ENCODE data around the gene VSTM2L.

VSTM2L gene

GRCh38 chr20:37915800-37916570, 13.1 kb downstream of the VSTM2L start:
- Histone ChIP-seq H3K9me3 (ENCODE audit: control insufficient read depth, insufficient read depth, low read length) (no peaks in the 10 kb centered on the region), H3K4me1 (ENCODE audit: insufficient read depth, low read length) (peaks cover 40% of the 10 kb centered on the region), H3K9ac (ENCODE audit: low read depth, low read length) (peak overlapping the region; percentile 48; the same call in 1 of the 2 replicates), H3K36me3 (ENCODE audit: insufficient read depth, low read length) (no peaks in the 10 kb centered on the region)

GRCh38 chr20:37917461-37917860, 14.5 kb downstream of the VSTM2L start:
- H3K9me3 ChIP-seq (ENCODE audit: control insufficient read depth, insufficient read depth, low read length) = no peaks in the 10 kb centered on the region
- H3K4me1 ChIP-seq (ENCODE audit: insufficient read depth, low read length) = peaks cover 33% of the 10 kb centered on the region
- H3K36me3 ChIP-seq (ENCODE audit: insufficient read depth, low read length) = no peaks in the 10 kb centered on the region

GRCh38 chr20:37918035-37918434, 15.1 kb downstream of the VSTM2L start:
- H3K9ac ChIP-seq (ENCODE audit: low read depth, low read length) = no peak overlapping the region
- no peaks in the 10 kb centered on the region for H3K36me3 ChIP-seq (ENCODE audit: insufficient read depth, low read length)
- H3K9me3 ChIP-seq (ENCODE audit: control insufficient read depth, insufficient read depth, low read length) = no peaks in the 10 kb centered on the region
- H3K4me1 ChIP-seq (ENCODE audit: insufficient read depth, low read length) = peaks cover 28% of the 10 kb centered on the region

More at GRCh38 chr20:37917461-37917860, 14.5 kb downstream of the VSTM2L start:
- no peak overlapping the region for H3K9ac ChIP-seq (ENCODE audit: low read depth, low read length)

- Histone ChIP-seq H3K9ac (ENCODE audit: low read depth, low read length) (no peak overlapping the region), H3K36me3 (ENCODE audit: insufficient read depth, low read length) (no peaks in the 10 kb centered on the region), H3K9me3 (ENCODE audit: control insufficient read depth, insufficient read depth, low read length) (no peaks in the 10 kb centered on the region), H3K4me1 (ENCODE audit: insufficient read depth, low read length) (peaks cover 13% of the 10 kb centered on the region; the same call in 1 of the 2 replicates)
Observed at GRCh38 chr20:37919389-37920040, 16.6 kb downstream of the VSTM2L start.

GRCh38 chr20:37920270-37920669, 17.3 kb downstream of the VSTM2L start:
- Histone ChIP-seq H3K9ac (ENCODE audit: low read depth, low read length) (no peak overlapping the region), H3K36me3 (ENCODE audit: insufficient read depth, low read length) (no peaks in the 10 kb centered on the region), H3K4me1 (ENCODE audit: insufficient read depth, low read length) (peaks cover 13% of the 10 kb centered on the region), H3K9me3 (ENCODE audit: control insufficient read depth, insufficient read depth, low read length) (no peaks in the 10 kb centered on the region)

GRCh38 chr20:37920679-37921322, 17.9 kb downstream of the VSTM2L start:
- Histone ChIP-seq H3K36me3 (ENCODE audit: insufficient read depth, low read length) (no peaks in the 10 kb centered on the region), H3K9ac (ENCODE audit: low read depth, low read length) (no peak overlapping the region), H3K9me3 (ENCODE audit: control insufficient read depth, insufficient read depth, low read length) (no peaks in the 10 kb centered on the region), H3K4me1 (ENCODE audit: insufficient read depth, low read length) (peaks cover 13% of the 10 kb centered on the region)

GRCh38 chr20:37921341-37921929, 18.5 kb downstream of the VSTM2L start:
- Histone ChIP-seq H3K36me3 (ENCODE audit: insufficient read depth, low read length) (no peaks in the 10 kb centered on the region), H3K9me3 (ENCODE audit: control insufficient read depth, insufficient read depth, low read length) (no peaks in the 10 kb centered on the region)

GRCh38 chr20:37922016-37922415, 19.1 kb downstream of the VSTM2L start:
- Histone ChIP-seq H3K9ac (ENCODE audit: low read depth, low read length) (no peak overlapping the region), H3K4me1 (ENCODE audit: insufficient read depth, low read length) (peaks cover 8% of the 10 kb centered on the region), H3K36me3 (ENCODE audit: insufficient read depth, low read length) (no peaks in the 10 kb centered on the region), H3K9me3 (ENCODE audit: control insufficient read depth, insufficient read depth, low read length) (no peaks in the 10 kb centered on the region)

More at GRCh38 chr20:37921341-37921929, 18.5 kb downstream of the VSTM2L start:
- H3K9ac ChIP-seq (ENCODE audit: low read depth, low read length) = no peak overlapping the region
- peaks cover 12% of the 10 kb centered on the region for H3K4me1 ChIP-seq (ENCODE audit: insufficient read depth, low read length)

- Histone ChIP-seq H3K9me3 (ENCODE audit: control insufficient read depth, insufficient read depth, low read length) (no peaks in the 10 kb centered on the region), H3K36me3 (ENCODE audit: insufficient read depth, low read length) (no peaks in the 10 kb centered on the region), H3K9ac (ENCODE audit: low read depth, low read length) (no peak overlapping the region), H3K4me1 (ENCODE audit: insufficient read depth, low read length) (no peaks in the 10 kb centered on the region; the same call in 1 of the 2 replicates)
Observed at GRCh38 chr20:37925265-37926165, 22.6 kb downstream of the VSTM2L start.

- no peaks in the 10 kb centered on the region for H3K36me3 ChIP-seq (ENCODE audit: insufficient read depth, low read length)
- no peaks in the 10 kb centered on the region for H3K9me3 ChIP-seq (ENCODE audit: control insufficient read depth, insufficient read depth, low read length)
- H3K9ac ChIP-seq (ENCODE audit: low read depth, low read length) = no peak overlapping the region
- H3K4me1 ChIP-seq (ENCODE audit: insufficient read depth, low read length) = no peaks in the 10 kb centered on the region; the same call in 1 of the 2 replicates
Observed at GRCh38 chr20:37926612-37927011, 23.7 kb downstream of the VSTM2L start.

- H3K9ac ChIP-seq (ENCODE audit: low read depth, low read length) = no peak overlapping the region
Observed at GRCh38 chr20:37927410-37928095, 24.6 kb downstream of the VSTM2L start.

GRCh38 chr20:37928996-37929682, 26.2 kb downstream of the VSTM2L start:
- Histone ChIP-seq H3K9ac (ENCODE audit: low read depth, low read length) (no peak overlapping the region), H3K36me3 (ENCODE audit: insufficient read depth, low read length) (no peaks in the 10 kb centered on the region), H3K9me3 (ENCODE audit: control insufficient read depth, insufficient read depth, low read length) (no peaks in the 10 kb centered on the region)

More at GRCh38 chr20:37927410-37928095, 24.6 kb downstream of the VSTM2L start:
- H3K36me3 ChIP-seq (ENCODE audit: insufficient read depth, low read length) = no peaks in the 10 kb centered on the region
- no peaks in the 10 kb centered on the region for H3K9me3 ChIP-seq (ENCODE audit: control insufficient read depth, insufficient read depth, low read length)
- no peaks in the 10 kb centered on the region; the same call in 1 of the 2 replicates for H3K4me1 ChIP-seq (ENCODE audit: insufficient read depth, low read length)

GRCh38 chr20:37929683-37930014, 26.7 kb downstream of the VSTM2L start:
- peaks cover 4% of the 10 kb centered on the region; the same call in 1 of the 2 replicates for H3K4me1 ChIP-seq (ENCODE audit: insufficient read depth, low read length)
- H3K9ac ChIP-seq (ENCODE audit: low read depth, low read length) = no peak overlapping the region
- no peaks in the 10 kb centered on the region for H3K9me3 ChIP-seq (ENCODE audit: control insufficient read depth, insufficient read depth, low read length)
- H3K36me3 ChIP-seq (ENCODE audit: insufficient read depth, low read length) = no peaks in the 10 kb centered on the region

More at GRCh38 chr20:37928996-37929682, 26.2 kb downstream of the VSTM2L start:
- H3K4me1 ChIP-seq (ENCODE audit: insufficient read depth, low read length) = peaks cover 4% of the 10 kb centered on the region; the same call in 1 of the 2 replicates
